Neural crest cell (in vitro differentiated cells): Measurements from ENCODE around the gene CLTCL1. TPM values are rescaled to one million over a fixed set of nuclear protein-coding genes. Genes with fewer than 3 reads are reported as not detected.
"Not testable (repeated sequence)": the region's sequence is repeated elsewhere in the genome, so short reads cannot be mapped to it uniquely, and the experiment has no call there.

Source experiments
- DNase-seq: peaks from one replicate; pipeline ENCODE4 v3.0.0; 2021; ENCODE audit warnings: low read depth, mixed read lengths, low spot score
- H3K27ac Mint-ChIP-seq: one replicate; pipeline ENCODE4 v1.8.0; 2021; ENCODE audit warnings: mild to moderate bottlenecking, mixed read lengths; ENCODE audit not compliant: unreplicated experiment
- H3K27me3 Mint-ChIP-seq: 2 replicates; pipeline ENCODE4 v1.8.0; 2021; ENCODE audit warnings: low read depth, mild to moderate bottlenecking, mixed read lengths
- H3K36me3 Mint-ChIP-seq: 2 replicates; pipeline ENCODE4 v1.8.0; 2021; ENCODE audit warnings: low read depth, mild to moderate bottlenecking, mixed read lengths
- H3K4me1 Mint-ChIP-seq: 2 replicates; pipeline ENCODE4 v1.8.0; 2021; ENCODE audit warnings: mixed read lengths
- H3K4me3 Mint-ChIP-seq: one replicate; pipeline ENCODE4 v1.8.0; 2021; ENCODE audit warnings: mild to moderate bottlenecking, mixed read lengths
- H3K9me3 Mint-ChIP-seq: 2 replicates; pipeline ENCODE4 v1.8.0; 2021; ENCODE audit warnings: mixed read lengths
- CTCF ChIP-seq: fragments of 200-600 bp; sonication (generic); conservative IDR thresholded peaks from 2 replicates; pipeline ENCODE4 v1.5.0; 2021; ENCODE audit warnings: antibody characterized with exemption, mild to moderate bottlenecking
- total RNA-seq: library from RNA; stranded (reverse); gene quantifications from 2 replicates; pipeline ENCODE4 v1.2.1, GENCODE V29; 2021

The CLTCL1 gene
- total RNA-seq, 1 donor from 2014 or later: 7.2 TPM

DNA sequence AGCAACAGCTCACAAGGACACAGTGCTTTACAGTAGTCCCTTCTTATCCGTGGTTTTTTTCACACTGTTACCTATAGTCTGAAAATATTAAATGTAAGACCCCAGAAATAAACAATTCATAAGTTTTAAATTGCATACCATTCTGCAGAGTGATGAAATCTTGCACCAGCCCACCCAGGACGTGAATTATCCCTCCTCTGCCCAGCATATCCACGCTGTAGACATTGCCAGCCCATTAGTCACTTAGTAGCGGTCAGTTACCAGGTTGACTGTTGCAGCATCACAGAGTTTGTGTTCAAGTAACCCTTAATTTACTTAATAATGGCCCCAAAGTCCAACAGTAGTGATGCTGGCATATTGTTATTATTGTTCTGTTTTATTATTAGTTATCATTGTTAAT, 3.6 kb downstream of the CLTCL1 start:
- H3K36me3 Mint-ChIP-seq: no peaks in the 10 kb centered on the region
- H3K4me1 Mint-ChIP-seq: peaks cover 28% of the 10 kb centered on the region
- no peaks in the 10 kb centered on the region for H3K9me3 Mint-ChIP-seq
- H3K27me3 Mint-ChIP-seq: peaks cover 22% of the 10 kb centered on the region
- H3K27ac Mint-ChIP-seq: no peak overlapping the region
- DNase-seq: no peak
- H3K4me3 Mint-ChIP-seq: no peak overlapping the region
- TF ChIP-seq CTCF: no peak

DNA sequence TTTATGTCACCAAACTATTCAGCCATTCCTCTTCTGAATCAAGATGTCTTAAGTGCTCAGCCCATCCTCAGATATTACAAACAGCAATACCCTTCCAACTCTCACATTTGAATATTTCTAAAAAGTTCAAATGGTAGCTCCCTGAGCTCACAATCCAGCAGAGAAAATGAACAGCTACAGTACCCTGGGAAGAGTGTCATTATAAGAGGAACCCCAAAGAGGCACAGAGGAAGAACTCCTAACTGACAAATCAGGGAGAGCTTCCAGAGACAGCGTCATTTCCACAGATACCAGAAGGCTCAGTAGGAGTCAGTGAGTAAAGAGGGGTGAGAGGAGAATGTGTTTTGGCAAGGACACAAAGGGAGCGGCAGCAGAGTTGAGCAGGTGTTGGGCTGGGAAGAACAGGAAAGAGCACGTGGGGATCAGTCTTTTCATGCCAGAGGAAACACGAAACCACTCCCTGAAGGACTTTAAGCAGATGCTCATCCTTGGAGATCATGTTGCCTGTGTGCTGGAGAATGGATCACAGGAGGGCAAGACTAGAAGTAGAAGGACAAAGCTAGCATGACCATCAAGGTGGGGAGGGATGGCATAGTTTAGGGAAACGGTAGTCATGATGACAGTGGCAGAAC, 4.3 kb downstream of the CLTCL1 start:
- no peak for DNase-seq
- Mint-ChIP-seq H3K36me3 (no peaks in the 10 kb centered on the region), H3K9me3 (no peaks in the 10 kb centered on the region), H3K4me3 (no peak overlapping the region), H3K27me3 (peaks cover 22% of the 10 kb centered on the region), H3K4me1 (peaks cover 21% of the 10 kb centered on the region), H3K27ac (no peak overlapping the region)
- TF ChIP-seq CTCF: no peak

DNA sequence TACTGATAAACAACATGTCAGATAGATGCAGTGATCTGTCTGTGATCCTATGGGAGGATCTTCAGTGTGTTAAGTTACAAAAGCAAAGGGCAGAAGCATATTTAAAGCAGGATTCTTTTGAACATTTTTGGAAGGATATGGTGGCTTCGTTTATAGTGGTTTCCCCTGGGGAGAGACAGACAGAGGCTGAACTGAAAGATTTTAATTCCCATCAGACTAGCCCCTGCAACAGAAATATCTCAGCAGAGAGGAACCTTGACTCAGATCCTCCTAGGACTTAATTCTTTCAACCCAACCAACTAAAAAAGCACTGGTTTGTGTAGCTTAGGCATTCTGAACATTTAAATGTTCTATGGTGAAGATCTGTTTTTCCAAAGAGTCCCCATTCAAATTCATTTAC, 5.7 kb downstream of the CLTCL1 start:
- Mint-ChIP-seq H3K27me3 (peaks cover 17% of the 10 kb centered on the region), H3K36me3 (no peaks in the 10 kb centered on the region), H3K4me3 (no peak overlapping the region), H3K9me3 (no peaks in the 10 kb centered on the region), H3K27ac (no peak overlapping the region), H3K4me1 (peaks cover 14% of the 10 kb centered on the region)
- no peak for TF ChIP-seq CTCF
- no peak for DNase-seq

- not testable (repeated sequence) for H3K27ac Mint-ChIP-seq, H3K9me3 Mint-ChIP-seq, H3K4me1 Mint-ChIP-seq, H3K27me3 Mint-ChIP-seq, H3K4me3 Mint-ChIP-seq, DNase-seq, H3K36me3 Mint-ChIP-seq
Measured at GRCh38 chr22:19279143-19279542, 12.4 kb downstream of the CLTCL1 start.

DNA sequence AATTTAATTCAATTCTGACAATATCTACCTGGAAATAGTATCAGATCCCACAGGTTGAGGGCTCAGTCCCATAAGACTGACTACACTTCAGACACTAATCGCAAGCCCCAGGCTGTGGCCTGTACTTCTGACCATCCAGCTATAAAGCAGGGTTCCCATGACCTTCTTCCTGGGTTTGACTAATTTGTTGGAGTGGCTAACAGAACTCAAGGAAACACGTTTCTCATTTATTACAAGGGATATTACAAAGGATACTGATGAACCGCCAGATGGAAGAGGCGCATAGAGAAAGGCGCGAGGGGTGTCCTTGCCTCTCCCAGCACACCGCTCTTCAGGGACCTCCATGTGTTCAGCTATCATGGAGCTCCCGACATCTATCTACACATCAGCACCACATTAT, 13.7 kb downstream of the CLTCL1 start:
- no peak for TF ChIP-seq CTCF
- H3K4me1 Mint-ChIP-seq: no peaks in the 10 kb centered on the region
- H3K4me3 Mint-ChIP-seq: no peak overlapping the region
- no peaks in the 10 kb centered on the region for H3K27me3 Mint-ChIP-seq
- H3K27ac Mint-ChIP-seq: no peak overlapping the region
- H3K36me3 Mint-ChIP-seq: no peaks in the 10 kb centered on the region
- no peaks in the 10 kb centered on the region for H3K9me3 Mint-ChIP-seq
- DNase-seq: no peak

DNA sequence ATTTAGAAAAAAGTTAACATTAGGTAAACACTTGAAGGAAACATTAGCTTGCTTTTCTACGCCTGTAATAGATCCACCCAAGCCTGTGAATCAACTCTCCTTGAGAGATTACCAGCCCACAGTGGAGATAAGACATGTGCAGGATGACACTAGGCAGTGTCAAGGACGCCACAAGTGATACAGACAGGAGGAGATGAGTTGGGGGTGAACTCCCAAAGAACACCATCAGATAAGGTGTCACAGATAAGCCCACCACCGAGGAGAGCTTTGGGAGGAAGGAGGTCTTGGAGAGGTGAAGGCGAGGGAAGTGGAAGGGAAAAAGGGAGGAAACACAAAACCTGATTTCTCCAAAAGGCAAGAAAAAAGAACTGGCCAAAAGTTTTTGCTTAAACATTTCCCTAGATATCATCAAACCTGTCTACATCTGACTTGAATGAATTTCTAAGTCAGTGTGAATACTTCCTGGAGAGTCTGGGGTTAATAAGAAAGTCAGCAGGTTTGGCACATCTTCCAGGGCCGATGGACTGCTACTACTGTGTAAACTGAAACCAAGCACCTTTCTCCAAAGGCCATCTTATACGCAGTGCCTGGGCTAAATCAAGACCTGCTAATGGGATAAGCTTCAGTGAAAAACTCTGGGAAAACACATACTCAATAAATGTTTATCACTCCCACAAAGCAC, 15.5 kb downstream of the CLTCL1 start:
- H3K36me3 Mint-ChIP-seq: no peaks in the 10 kb centered on the region
- H3K27ac Mint-ChIP-seq: peak overlapping the region; percentile 67
- no peaks in the 10 kb centered on the region for H3K4me1 Mint-ChIP-seq
- H3K4me3 Mint-ChIP-seq: no peak overlapping the region
- no peak for DNase-seq
- no peak for TF ChIP-seq CTCF
- no peaks in the 10 kb centered on the region for H3K27me3 Mint-ChIP-seq
- H3K9me3 Mint-ChIP-seq: no peaks in the 10 kb centered on the region
